CD4-positive, alpha-beta T cell treated with Interleukin-6 for 4 hours (primary cell): ENCODE measurements around the gene OTUD3.

Experiments
- DNase-seq: peaks from one replicate; pipeline ENCODE4 v3.0.0-alpha.2; 2020; ENCODE audit warnings: mixed read lengths

The OTUD3 gene

DNA sequence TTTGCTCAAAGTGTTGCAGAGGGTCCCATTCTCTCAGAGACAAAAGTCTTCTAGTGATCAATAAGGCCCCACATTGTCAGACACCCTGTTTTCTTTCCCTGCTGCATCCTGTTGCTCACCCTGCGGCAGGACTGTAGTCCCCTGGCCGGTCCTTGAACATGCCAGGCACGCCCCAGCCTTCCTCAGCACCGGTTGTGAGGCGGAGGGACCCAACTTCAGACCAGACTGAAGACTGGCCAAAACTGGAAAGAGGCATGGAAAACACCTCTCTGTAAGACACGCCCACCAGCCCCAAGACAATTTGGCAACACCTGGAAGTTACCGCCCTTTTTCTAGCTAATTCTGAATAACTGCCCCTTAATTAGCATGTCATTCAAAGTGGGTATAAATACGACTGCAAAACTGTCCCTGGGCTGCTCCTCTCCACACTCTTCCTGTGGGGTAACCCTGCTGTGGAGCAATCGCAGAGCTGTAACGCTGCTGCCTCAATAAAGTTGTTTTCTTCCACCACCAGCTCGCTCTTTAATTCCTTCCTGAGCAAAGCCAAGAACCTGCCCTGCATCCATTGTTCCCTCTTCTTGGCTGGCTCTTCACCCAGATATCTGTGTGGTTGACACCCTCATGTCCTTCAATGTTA, 73.5 kb downstream of the OTUD3 start:
- DNase-seq = no peak

DNA sequence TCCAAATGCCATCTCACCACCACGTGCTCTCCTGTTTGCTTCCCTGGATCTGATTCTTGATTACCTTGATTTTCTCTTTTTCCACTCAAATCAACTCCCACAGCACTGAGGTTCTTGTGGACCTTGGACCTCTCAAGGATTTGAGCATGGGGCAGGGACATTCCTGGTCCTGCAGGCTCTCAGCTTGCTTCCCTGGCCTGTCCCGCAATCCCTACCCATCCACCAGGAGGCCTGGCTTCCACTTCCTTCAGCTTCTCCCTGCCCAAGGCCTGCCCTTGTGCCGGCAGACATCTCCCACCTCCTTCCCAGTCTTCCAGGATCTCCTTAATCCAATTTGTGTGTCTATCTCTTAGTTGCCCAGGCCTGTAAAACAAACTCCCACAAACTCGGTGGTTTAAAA, 75.6 kb downstream of the OTUD3 start:
- DNase-seq = no peak

DNA sequence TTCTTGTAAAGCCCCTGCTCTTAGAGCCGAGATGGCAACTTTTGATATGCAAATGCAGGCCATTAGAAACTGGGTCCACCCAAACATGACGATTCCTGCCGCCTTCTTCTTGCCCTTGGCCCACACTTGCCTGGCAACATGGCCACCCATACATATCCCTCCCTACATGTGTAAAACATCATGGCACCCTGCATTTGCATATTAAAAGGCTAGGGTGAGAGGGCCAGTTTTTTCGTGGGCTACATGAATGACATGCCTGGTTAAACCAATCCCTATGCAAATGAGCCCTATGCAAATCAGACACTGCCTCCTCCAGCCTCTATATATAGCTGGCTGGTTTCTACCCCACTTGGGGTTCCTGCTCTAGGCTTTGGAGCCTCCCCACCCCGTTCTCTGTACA, 78.4 kb downstream of the OTUD3 start:
- DNase-seq = no peak
